Type B pancreatic cell (in vitro differentiated cells): ENCODE measurements around the gene TASP1. TPM values are rescaled to one million over a fixed set of nuclear protein-coding genes. Genes with fewer than 3 reads are reported as not detected.

Experiments
- DNase-seq: peaks from one replicate; pipeline ENCODE4 v3.0.0; 2021; ENCODE audit warnings: mixed read lengths; ENCODE audit not compliant: unreplicated experiment; ENCODE audit errors: extremely low spot score
- H3K27ac Mint-ChIP-seq: 2 replicates; pipeline ENCODE4 v1.8.0; 2021; ENCODE audit warnings: mild to moderate bottlenecking, mixed read lengths
- H3K27me3 Mint-ChIP-seq: 2 replicates; pipeline ENCODE4 v1.8.0; 2021; ENCODE audit warnings: mixed read lengths
- H3K36me3 Mint-ChIP-seq: 2 replicates; pipeline ENCODE4 v1.8.0; 2021; ENCODE audit warnings: mixed read lengths
- H3K4me1 Mint-ChIP-seq: one replicate; pipeline ENCODE4 v1.8.0; 2021; ENCODE audit warnings: mixed read lengths; ENCODE audit not compliant: unreplicated experiment
- H3K4me3 Mint-ChIP-seq: 2 replicates; pipeline ENCODE4 v1.8.0; 2021; ENCODE audit warnings: mild to moderate bottlenecking, mixed read lengths
- H3K9me3 Mint-ChIP-seq: 2 replicates; pipeline ENCODE4 v1.8.0; 2021; ENCODE audit warnings: mixed read lengths
- CTCF ChIP-seq: fragments of 200-600 bp; sonication (generic); conservative IDR thresholded peaks from 2 replicates; pipeline ENCODE4 v1.5.0; 2021; ENCODE audit warnings: antibody characterized with exemption, mild to moderate bottlenecking
- total RNA-seq: library from RNA; stranded (reverse); gene quantifications from 2 replicates; pipeline ENCODE4 v1.2.1, GENCODE V29; 2021; ENCODE audit warnings: low replicate concordance

Gene TASP1
- total RNA-seq, 1 donor from 2014 or later, result 16.7 TPM

DNA sequence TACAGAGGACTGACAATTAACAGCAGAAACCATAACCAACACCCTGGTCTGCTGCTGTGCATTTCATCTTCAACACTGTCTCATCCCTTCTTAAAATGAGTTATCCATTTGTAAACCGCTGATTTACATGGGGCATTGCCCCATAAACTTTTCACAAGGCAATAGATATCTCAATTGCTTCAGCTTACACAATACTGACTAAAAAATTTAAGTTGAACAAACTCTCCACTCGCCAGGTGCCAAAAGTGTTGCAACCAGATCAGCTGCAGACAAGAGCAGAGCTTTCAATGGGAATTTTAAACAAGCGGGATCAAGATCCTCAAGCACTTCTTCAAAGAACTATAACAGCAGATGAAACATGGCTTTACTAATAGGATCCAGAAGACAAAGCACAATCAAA is 183.0 kb downstream of the TASP1 start:
- peaks cover 9% of the 10 kb centered on the region for H3K9me3 Mint-ChIP-seq
- peaks cover 4% of the 10 kb centered on the region for H3K4me1 Mint-ChIP-seq
- no peak for DNase-seq
- H3K4me3 Mint-ChIP-seq, result no peak overlapping the region
- H3K36me3 Mint-ChIP-seq, result peaks cover 21% of the 10 kb centered on the region
- H3K27me3 Mint-ChIP-seq, result no peaks in the 10 kb centered on the region
- H3K27ac Mint-ChIP-seq, result no peak overlapping the region
- no peak for TF ChIP-seq CTCF

- Mint-ChIP-seq H3K4me1 (peaks cover 4% of the 10 kb centered on the region), H3K9me3 (peaks cover 9% of the 10 kb centered on the region), H3K27ac (no peak overlapping the region), H3K4me3 (no peak overlapping the region), H3K36me3 (peaks cover 21% of the 10 kb centered on the region), H3K27me3 (no peaks in the 10 kb centered on the region)
- TF ChIP-seq CTCF, result no peak
- no peak for DNase-seq
Observed at GRCh38 chr20:13453367-13453766, 185.4 kb downstream of the TASP1 start.

DNA sequence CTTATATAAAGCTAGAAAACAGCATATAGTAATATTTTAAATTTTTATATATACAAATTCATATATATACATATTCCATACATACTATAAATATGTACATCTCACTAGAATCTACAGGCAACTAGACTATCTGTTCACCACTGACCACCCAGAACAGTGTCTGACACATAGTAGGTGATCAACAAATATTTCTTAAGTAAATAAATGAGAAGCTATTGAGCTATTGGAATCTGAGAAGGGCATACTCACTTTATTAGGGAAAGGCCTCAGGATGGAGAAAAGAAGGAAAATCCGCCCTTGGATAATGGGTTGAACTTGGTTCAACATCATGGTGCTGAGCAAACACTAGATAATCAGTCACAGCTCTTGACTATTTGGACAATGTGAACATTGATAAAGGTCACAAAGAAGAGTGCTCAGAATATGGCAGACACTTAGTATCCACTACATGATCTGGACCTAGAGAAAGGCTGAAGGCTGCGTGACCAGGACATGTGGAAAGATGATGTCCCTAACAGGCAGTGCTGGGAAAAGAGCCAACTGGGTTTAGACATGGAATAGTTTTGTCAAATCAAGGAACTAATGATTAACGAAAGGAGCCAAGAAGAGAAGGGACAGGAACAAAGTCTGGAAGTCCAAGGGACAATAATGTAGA is 186.1 kb downstream of the TASP1 start:
- no peaks in the 10 kb centered on the region for H3K27me3 Mint-ChIP-seq
- no peak overlapping the region for H3K27ac Mint-ChIP-seq
- no peak for TF ChIP-seq CTCF
- H3K36me3 Mint-ChIP-seq, result peaks cover 21% of the 10 kb centered on the region
- H3K4me1 Mint-ChIP-seq, result peaks cover 4% of the 10 kb centered on the region
- no peak overlapping the region for H3K4me3 Mint-ChIP-seq
- H3K9me3 Mint-ChIP-seq, result peaks cover 9% of the 10 kb centered on the region
- DNase-seq, result no peak

DNA sequence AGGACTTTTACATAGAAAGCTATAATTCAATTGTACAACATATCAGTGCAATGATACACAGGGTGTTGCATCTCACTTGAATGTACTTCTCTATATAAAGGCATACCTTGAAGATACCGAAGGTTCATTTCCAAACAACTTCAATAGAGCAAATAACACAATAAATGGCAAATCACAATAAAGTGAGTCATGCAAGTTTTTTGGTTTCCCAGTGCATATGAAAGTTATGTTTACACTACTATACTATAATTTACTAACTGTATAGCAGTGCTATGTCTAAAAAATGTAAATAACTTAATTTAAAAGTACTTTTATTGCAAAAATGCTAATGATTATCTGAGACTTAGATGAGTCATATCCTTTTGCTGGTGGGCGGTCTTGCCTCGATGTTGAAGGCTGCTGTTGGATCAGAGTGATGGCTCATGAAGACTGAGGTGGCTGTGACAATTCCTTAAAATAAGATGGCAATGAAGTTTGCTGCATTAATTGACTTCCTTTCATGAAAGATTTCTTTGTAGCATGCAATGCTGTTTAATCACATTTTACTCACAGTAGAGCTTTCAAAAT is 188.8 kb downstream of the TASP1 start:
- DNase-seq, result no peak
- H3K4me1 Mint-ChIP-seq, result peaks cover 4% of the 10 kb centered on the region
- peaks cover 9% of the 10 kb centered on the region for H3K9me3 Mint-ChIP-seq
- H3K27me3 Mint-ChIP-seq, result no peaks in the 10 kb centered on the region
- no peak for TF ChIP-seq CTCF
- no peak overlapping the region for H3K27ac Mint-ChIP-seq
- H3K36me3 Mint-ChIP-seq, result peaks cover 21% of the 10 kb centered on the region
- no peak overlapping the region for H3K4me3 Mint-ChIP-seq

GRCh38 chr20:13447385-13448180 is 191.1 kb downstream of the TASP1 start:
- H3K27me3 Mint-ChIP-seq, result no peaks in the 10 kb centered on the region

More at GRCh38 chr20:13447385-13448180, 191.1 kb downstream of the TASP1 start:
- Mint-ChIP-seq H3K4me1 (no peaks in the 10 kb centered on the region), H3K4me3 (no peak overlapping the region), H3K9me3 (peaks cover 2% of the 10 kb centered on the region), H3K27ac (no peak overlapping the region), H3K36me3 (peaks cover 8% of the 10 kb centered on the region)
- no peak for DNase-seq
- TF ChIP-seq CTCF, result no peak
